NCI-H446 treated with DMSO at 0.1 percent for 48 hours (cell line): ENCODE data around the gene INPP5A.

ENCODE experiments used
- DNase-seq: peaks from one replicate; lab custom pipeline; 2025; lab: John Stamatoyannopoulos, UW

INPP5A gene

DNA sequence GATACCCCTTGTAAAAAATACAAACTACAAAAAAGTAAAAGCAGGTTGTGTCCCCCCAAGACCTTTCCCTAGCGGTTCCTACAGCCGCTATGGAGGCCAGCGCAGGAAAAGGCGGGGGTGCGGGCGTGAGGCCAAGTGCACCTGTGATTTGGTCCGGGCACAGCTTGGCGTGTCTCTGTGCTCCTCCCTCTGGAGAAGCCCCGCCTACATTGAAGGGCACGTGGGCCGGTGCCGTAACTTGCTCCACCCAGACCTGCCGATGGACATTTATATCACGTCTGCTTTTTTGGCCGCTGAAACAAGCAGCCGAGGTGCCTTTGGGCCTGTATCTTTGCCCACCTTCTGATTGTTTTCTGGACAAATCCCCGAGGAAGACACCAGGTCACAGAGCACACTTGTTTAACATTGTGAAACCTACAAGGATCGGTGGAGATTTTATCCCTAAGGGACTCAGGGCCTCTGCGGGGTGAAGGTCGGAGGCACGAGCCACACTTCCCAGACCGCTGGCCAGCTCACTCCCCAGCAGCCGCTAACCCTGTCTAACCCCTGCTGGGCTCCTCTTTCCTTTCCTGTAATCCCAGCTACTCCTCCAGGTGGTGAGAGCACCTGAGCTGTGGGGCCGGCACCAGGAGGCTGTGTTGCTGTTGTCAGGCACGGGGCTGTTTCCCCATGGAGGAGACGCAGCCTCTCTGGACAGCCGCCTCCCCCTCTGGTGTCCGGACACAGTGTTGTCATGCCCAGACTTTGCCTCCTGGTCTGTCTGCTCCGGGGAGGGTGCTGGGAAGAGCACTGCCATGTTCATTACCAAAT is 18.8 kb upstream of the INPP5A start:
- DNase-seq: no peak

GRCh38 chr10:132519382-132520176 is 18.0 kb upstream of the INPP5A start:
- DNase-seq: no peak

GRCh38 chr10:132520177-132520811 is 17.3 kb upstream of the INPP5A start:
- DNase-seq: no peak

- no peak for DNase-seq
Observed at GRCh38 chr10:132521041-132521465, 16.5 kb upstream of the INPP5A start.

DNA sequence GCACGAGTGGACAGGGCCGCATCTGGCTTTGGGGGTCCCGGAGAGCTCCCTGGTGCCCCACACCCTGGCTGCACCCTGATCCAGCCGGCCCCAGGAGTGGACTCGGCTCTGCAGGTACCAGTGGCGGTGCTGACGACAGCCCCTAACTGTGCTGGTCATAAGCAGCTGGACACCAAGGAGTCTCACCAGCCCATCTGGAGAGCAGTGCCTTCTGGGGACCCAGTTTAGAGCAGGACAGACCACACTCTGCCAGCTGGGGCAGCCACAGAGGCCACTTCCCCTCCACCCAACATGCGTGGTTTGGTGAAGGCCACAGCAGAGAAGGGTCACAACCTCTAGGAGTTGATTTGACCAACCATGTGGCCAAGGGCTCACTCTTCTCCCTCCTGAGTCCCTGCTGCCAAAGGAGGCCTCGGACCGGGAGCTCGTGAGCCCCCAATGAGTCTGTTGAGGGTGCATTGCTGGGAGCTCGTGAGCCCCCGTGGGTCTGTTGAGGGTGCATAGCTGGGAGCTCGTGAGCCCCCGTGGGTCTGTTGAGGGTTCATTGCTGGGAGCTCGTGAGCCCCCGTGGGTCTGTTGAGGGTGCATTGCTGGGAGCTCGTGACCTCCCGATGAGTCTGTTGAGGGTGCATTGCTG is 16.0 kb upstream of the INPP5A start:
- no peak for DNase-seq

DNA sequence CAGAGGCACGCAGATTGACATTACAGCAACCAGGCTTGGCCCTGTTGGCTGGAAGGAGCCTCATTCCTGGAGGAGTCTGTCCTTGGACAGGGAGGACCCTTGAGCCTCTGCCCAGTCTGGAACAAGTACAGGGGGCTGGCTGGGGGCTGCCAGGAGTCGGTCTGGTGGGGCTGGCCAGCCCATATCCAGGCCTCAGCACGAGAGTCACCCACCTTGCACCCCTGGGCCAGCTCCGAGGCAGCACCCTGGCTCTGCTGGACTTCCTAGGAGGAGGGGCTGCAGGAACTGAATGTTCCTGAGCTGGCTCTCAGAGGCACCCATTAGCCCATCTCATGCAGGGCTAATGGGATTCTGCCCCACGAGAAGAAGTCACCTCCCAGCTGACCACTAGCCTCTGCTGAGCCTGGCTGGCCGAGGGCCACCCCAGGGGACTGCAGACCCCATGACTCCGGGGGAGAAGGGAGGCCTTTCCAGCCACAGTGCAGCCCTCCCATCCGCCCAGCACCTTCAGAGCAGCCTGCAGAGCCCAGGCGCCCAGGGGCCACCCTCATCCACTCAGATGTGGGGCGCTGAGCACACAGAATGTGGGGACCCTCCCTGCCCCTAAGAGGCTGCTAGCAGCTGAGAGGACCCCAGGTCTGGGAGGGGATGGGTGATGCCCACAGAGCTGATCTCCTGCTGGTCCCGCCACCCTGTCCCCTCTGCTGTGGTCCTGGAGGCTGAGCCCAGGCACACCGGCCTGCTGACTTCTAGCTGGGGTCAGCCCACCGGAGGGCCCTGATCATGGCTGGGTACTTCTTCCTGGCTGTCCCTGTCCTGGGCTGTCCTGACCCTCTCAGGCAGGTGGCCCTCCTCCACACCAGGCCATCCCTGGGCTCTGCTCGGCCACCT is 14.8 kb upstream of the INPP5A start:
- no peak for DNase-seq

DNA sequence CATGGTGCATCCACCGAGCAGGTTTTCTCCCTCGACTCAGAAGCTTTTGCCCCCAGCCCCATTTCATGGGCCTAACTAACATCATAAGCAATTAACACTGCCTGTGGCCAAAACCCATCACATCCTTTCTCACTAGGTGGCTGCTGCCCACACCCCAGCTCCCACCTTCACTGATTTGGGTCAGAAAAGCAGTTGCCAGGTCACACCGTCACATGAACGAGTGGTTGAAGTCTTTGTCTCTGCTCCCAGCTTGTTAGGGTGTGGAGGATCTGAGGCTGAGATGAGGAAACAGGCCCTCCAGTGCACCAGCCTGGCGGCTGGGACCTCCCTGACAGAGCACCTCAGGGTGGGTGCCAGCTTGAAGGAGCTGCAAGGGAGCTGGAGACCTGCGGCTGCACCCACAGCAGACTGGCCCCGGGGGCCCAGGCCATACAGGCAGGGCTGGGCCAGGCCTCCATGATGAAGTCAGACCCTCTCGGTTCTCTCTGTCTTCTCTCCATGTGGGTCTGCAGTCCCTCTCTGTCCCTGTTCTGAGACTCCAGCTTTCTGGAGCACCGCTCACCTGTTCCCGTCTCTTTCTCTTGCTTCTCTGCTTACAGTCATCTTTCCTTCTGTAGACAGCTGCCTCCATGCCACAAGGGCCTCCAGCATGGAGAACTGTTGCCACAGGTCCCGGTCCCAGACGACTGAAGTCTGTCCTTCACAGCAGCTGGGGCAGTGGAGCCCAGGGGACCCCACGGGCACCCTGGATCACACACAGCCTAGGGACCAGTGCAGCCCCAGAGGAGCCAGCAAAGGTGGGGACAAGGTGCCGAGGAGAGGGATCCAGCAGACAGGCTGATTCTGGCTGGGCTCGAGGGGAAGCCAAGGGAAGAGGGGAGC is 13.8 kb upstream of the INPP5A start:
- DNase-seq: no peak

GRCh38 chr10:132524443-132525285 is 12.9 kb upstream of the INPP5A start:
- DNase-seq: no peak

DNA sequence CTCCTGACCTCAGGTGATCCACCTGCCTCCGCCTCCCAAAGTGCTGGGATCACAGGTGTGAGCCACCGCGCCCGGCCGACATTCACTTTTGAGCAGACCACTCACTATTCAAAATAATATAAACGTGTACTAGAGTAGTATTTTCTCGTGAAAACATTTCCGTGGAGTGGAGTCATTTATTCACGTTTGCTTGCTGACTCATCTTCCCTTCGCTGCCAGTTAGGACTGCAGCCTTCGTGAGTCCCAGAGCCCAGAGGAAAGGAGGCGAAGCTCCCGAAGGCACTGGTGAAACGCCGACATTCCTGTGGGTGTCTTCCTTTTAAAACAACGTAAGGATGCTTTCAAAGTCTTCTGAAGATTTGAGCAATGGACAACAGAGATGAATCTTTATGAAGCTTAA is 10.9 kb upstream of the INPP5A start:
- DNase-seq: no peak

- no peak for DNase-seq
Observed at GRCh38 chr10:132527339-132528063, 10.1 kb upstream of the INPP5A start.

GRCh38 chr10:132528064-132528691 is 9.4 kb upstream of the INPP5A start:
- no peak for DNase-seq

DNA sequence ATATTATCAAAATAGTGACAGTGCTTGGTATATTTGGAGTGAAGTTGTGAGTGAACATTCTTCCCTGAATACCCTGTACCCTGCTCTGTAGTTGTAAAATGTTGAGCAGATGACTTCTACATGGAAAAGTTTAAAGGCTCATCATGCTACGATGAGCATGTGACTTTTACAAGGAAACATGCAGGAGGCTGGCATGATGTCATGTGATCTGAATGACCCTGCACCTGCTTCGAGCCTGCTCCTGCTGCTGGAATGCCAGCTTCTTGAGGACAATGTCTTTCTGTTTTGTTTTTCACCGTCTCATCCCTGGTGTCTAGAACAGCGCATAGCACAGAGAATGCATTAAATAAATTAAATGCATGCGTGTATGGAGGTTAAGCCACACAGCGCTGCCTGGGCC is 5.4 kb upstream of the INPP5A start:
- DNase-seq: no peak

GRCh38 chr10:132532749-132533560 is 4.6 kb upstream of the INPP5A start:
- DNase-seq: no peak

GRCh38 chr10:132533571-132534260 is 3.9 kb upstream of the INPP5A start:
- DNase-seq: no peak

- no peak for DNase-seq
Observed at GRCh38 chr10:132534391-132535064, 3.1 kb upstream of the INPP5A start.

DNA sequence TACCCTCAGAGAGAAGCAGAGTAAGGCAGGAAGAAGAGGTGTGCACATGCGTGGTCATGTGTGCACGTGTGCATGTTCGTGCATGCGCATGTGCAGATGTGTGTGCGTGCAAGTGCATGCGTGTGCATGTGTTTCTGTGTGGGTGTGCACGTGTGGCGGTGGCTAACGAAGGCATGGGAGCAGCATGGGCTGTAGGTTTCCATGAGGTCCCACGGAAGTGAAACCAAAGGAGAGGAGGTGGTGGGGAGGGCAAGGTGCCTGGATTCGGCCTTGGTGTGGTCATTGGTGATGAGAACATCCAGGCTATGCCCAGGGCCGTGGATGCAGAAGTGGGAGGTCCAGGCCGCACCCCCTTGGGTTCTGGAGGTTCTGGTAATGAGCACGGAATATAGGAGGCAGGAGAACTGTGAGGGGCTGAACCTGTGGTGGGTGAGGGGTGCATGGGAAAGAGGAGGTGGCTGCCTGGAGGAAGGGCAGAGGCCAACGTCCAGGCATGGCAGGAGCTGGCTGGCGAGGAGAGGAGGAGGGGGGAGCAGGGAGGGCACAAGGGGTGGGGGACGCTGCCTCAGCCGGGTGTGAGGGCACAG is 2.4 kb upstream of the INPP5A start:
- no peak for DNase-seq
